ENCODE results near the gene WDHD1.
"Not testable (repeated sequence)": the region's sequence is repeated elsewhere in the genome, so short reads cannot be mapped to it uniquely, and the experiment has no call there.

WDHD1 gene, protein sequence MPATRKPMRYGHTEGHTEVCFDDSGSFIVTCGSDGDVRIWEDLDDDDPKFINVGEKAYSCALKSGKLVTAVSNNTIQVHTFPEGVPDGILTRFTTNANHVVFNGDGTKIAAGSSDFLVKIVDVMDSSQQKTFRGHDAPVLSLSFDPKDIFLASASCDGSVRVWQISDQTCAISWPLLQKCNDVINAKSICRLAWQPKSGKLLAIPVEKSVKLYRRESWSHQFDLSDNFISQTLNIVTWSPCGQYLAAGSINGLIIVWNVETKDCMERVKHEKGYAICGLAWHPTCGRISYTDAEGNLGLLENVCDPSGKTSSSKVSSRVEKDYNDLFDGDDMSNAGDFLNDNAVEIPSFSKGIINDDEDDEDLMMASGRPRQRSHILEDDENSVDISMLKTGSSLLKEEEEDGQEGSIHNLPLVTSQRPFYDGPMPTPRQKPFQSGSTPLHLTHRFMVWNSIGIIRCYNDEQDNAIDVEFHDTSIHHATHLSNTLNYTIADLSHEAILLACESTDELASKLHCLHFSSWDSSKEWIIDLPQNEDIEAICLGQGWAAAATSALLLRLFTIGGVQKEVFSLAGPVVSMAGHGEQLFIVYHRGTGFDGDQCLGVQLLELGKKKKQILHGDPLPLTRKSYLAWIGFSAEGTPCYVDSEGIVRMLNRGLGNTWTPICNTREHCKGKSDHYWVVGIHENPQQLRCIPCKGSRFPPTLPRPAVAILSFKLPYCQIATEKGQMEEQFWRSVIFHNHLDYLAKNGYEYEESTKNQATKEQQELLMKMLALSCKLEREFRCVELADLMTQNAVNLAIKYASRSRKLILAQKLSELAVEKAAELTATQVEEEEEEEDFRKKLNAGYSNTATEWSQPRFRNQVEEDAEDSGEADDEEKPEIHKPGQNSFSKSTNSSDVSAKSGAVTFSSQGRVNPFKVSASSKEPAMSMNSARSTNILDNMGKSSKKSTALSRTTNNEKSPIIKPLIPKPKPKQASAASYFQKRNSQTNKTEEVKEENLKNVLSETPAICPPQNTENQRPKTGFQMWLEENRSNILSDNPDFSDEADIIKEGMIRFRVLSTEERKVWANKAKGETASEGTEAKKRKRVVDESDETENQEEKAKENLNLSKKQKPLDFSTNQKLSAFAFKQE

DNA sequence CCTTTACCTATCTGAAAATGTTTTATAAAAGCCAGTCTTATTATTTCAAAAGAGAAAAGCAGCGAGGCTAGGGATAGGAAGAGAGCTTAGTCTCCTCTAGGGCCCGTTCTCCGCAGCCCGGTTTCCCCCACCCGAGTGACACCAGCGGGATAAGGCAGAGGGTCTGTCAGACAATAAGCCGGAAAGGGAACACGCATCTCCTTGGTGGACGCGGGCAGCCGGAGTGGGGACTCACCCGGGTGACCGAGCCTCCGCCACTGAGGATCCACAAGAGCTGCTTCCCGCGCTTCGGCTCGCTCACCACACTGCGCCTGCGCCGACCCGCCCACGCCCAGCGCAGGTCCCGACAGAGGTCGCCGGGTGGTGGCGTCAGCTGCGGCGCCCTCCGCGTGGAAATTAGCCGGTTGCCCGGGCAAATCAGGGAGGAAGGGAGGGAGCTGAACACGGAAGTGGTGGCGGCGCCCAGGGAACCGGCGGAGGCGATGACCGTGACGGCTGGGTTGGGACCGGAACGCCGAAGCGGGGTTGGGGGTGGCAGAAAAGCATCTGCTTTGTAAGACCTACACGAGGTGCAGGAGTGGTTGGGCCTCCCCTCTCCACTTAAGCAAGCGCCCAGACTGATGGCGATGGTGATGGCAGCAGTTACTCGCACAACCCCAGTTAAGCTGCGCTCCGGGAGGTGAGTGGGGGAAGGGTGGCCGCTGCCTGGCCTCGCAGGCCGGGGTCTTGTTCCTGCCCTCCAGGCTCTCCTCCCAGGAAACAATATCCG is at the start of gene WDHD1, which contains the start of gene SOCS4:
Gene WDHD1, minus strand, starts transcription at position 307 of the 769 bp plus-strand sequence. CDS start 312 bp downstream, outside the sequence.
Gene SOCS4, plus strand, starts transcription at position 444 of the 769 bp plus-strand sequence. CDS start 15,806 bp downstream, outside the sequence.
- peak; percentile 90 for DNase-seq

DNA sequence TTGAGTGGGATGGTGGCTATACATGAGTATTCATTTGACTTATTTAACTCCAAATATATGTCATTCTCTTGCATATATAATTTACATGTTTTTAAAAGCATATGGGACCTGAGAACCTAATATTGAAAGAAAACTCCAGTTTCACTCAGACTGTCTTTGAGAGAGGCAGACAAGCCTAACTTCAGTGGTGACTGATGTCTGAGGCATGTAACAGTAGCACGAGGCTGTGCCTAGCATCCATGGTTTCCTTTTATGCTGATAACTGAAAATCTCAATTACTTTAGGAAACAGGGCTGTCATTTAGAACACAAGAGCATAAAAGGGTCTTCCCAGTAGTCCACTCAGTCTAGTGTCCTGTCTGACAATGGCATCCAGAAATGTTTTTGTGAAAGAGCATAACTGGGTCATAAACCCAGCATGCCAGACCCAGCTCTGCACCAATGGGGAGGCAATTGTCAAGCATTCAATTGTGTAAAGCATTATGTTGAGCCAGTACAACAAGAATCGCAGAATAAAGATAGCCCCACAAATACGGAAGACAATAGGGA is 48.8 kb upstream of the WDHD1 start:
- DNase-seq, result no peak

DNA sequence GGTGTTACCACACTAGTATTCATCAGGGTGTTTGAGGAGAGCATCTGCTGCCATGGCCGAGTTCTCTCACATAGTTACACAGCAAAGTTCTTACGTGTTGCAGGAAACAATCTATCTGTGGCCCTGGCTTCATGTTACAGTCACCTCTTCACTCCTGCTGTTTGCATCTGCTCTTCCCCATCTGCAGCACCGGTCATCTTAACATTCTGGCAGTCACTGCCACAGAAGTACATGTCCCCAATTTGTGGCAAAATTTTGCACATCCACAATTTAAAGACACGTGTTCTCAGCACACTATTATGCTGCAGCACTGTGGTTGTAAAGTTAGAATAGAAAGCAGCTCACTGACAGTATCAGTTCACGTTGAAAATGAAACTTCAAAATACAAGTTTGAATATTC is 47.8 kb upstream of the WDHD1 start:
- no peak for DNase-seq

DNA sequence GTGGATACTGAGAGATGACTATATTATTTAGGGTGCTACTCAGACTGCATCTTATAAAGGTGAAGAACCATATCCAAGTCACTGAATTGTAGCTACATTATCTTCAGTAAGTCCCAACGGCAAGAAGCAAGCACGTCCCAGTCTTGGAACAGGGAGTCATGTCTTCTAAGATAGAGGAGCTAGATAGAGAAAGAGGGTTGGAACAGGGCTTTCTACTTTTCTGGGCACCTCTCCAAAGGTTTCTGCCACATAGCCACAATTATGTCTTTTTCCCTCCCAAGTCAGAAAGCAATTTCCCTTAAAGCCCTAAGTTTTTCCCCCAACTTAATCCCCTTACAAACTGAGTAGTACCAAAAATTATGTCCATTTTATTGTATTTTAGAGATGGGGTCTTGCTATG is 47.0 kb upstream of the WDHD1 start:
- no peak for DNase-seq

DNA sequence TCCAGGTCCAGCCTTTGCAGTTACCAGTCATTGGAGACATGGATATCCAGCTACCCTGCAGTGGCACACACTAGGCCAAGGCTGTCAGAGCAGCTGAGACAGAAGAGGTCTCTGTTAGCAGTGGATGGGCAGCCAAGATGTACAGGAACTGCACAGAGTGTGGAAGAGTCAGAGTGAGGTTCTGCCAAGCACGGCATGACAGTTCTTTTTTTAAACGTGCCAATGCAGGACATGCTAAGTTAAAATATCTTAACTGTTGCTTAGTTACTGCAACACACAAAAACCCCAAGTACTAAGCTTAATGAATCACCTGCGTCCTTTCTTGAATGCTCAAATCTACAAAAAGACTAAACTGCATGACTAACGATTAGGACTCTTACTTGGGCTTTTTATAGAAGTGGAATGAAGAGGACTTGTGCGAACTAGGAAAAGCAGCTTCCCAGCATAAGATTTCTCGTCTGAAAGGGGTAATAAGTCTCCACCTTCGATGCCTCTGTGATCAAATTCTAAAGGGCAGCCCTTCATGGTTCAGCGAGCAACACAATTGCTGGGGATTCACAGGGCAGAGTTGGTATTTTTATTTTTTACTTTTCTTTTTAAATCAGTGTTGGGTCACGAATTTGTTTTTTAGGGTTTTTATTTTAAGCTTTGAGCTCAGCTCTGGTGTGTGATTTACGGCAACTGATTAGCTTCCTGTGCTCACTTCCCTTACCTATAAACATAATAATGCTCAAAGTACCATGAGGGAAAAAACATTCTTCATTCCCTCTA is 45.2 kb upstream of the WDHD1 start:
- no peak for DNase-seq

DNA sequence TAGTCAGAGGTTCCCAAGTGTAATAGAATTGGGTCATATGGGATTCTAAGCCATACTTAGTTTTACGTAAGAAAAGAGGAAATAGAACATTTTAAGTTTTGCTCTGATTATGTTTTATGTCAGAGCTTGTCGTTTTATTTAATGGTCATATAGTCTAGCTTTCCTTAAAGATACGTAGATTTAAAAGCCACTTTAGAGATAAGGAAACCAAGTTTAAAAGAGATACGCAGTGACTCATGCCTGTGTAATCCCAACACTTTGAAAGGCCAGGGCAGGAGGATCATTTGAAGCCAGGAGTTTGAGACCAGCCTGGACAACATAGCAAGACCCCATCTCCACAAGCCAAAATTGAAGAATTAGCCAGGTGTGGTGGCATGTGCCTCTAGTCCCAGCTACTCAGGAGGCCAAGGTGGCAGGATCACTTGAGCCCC is 44.1 kb upstream of the WDHD1 start:
- DNase-seq, result no peak

DNA sequence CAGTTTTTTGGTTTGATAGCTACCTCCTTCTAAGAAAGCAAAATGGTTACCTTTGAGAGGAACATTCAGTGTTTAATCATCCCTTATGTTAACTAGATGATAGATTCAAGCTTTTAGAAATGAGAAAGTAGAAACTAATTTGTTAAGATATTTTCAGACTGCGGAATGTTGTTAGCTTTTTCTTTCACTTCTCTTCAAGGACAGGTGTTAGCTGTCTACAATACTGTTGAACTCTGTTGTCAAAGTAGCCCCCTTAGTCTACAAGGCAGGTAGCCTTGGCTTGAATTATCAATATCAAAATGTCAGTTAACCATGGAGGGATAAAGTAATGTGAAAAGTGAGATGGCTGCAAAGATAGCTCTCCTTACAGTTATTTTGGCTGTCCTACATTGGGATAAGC is 39.3 kb upstream of the WDHD1 start:
- no peak for DNase-seq

DNA sequence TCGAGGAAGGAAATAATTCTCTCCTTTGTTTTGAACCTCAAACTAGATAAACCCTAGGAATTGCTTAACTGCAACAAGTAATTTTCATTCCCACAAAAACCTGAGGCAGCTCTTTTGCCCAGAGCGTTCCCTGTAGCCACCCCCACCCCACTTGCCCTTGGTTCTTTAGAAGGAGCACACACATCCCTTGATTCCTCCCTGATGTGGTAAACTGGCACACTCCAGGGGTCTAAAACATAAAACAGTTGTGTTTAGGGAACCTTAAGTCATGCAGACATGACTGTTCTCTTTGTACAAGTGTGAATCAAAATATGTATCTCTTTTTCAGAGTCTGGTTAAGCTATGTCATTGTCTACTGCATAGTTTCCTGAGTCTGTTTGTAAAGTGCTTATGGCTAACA is 38.5 kb upstream of the WDHD1 start:
- no peak for DNase-seq

DNA sequence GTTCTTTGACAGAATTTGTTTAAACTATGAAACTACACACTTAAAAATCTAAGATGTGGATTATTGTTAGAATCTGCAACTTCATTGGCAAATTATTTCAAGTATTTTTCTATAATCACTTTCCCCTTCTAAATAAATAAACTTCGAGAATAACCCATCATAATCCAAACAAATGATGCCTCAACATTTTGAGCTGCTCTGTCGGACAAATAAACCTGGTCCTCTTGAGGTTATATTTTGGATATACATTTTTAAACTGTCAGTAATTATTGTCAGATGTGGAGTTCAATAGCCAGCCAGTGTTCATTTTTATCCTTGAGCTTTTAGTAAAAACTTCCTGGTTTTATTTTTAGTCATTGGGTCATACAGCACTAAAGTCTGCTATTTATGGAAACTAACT is 38.0 kb upstream of the WDHD1 start:
- DNase-seq, result not testable (repeated sequence)

DNA sequence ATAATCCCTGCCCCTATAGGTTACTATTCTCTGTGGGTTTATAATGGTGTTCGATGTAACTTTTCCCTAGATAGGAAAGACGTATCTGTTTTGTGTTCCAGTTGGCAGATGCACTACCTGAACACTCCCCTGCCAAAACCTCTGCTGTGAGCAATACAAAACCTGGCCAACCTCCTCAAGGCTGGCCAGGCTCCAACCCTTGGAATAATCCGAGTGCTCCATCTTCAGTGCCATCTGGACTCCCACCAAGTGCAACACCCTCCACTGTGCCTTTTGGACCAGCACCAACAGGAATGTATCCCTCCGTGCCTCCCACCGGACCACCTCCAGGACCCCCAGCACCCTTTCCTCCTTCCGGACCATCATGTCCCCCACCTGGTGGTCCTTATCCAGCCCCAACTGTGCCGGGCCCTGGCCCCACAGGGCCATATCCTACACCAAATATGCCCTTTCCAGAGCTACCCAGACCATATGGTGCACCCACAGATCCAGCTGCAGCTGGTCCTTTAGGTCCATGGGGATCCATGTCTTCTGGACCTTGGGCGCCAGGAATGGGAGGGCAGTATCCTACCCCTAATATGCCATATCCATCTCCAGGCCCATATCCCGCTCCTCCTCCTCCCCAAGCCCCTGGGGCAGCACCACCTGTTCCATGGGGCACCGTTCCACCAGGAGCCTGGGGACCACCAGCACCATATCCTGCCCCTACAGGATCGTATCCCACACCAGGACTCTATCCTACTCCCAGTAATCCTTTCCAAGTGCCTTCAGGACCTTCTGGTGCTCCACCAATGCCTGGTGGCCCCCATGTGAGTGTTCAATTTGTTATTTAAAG is 35.8 kb upstream of the WDHD1 start:
- DNase-seq, result no peak

DNA sequence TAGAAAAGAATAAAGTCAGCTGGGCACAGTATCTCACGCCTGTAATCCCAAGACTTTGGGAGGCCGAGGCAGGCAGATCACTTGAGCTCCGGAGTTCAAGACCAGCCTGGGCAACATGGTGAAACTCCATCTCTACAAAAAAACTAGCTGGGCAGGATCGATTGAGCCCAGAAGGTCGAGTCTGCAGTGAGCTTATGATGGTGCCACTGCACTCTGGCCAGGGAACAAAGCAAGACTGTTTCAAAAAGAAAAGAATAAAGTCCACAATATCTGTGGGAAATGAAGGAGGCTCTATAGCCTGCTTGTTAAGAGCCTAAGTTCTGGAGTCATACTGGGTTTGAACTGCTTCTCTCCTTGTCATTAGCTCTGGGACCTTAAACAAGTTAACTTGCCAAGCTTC is 32.4 kb upstream of the WDHD1 start:
- DNase-seq, result no peak

DNA sequence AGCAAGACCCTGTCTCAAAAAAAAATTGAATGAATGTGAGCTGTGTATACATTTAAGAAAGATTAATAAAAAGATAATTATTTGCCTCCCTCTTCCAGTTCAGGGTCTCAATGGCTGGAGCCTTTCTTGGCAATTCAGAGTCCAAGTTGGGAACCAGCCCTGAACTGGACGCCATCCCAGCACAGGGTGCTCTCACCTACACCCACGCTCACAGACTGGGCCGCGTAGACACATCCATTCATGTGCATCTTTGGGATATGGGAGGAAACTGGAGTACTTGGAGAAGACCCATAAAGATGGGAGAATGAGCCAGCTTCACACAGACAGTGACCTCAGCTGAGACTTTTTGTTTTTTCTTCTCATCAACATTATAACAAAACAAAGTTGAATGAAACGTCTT is 31.0 kb upstream of the WDHD1 start:
- DNase-seq, result no peak

DNA sequence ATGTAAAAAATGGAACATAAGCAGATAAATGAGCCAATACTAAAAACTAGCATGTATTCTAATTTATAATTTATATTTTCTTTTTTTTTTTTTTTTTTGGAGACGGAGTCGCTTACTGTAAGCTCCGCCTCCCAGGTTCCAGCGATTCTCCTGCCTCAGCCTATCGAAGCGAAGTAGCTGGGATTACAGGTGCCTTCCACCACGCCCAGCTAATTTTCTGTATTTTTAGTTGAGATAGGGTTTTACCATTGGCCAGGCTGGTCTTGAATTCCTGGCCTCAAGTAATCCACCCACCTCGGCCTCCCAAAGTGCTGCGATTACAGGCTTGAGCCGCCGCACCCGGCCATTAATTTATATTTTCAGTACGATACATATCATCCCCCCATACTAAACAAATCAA is 27.2 kb upstream of the WDHD1 start:
- no peak for DNase-seq

DNA sequence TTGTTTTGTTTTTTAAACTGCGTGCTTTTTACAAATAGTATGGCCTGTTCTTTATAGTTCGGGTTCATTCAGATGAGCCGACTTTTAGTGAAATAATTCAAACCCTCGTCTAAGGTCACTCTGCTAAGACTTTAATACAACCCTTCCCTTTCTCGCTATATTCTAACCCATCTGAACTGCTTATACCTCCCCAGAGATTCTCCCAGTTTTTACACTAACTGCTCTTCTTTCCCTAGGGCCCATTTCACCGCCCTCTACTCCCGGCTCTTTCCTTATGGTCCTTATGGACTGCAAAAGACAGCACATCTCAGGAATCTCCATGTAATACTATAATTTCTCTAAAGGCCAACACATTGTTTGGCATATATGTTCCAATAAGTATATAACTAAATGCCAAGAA is 26.6 kb upstream of the WDHD1 start:
- no peak for DNase-seq

DNA sequence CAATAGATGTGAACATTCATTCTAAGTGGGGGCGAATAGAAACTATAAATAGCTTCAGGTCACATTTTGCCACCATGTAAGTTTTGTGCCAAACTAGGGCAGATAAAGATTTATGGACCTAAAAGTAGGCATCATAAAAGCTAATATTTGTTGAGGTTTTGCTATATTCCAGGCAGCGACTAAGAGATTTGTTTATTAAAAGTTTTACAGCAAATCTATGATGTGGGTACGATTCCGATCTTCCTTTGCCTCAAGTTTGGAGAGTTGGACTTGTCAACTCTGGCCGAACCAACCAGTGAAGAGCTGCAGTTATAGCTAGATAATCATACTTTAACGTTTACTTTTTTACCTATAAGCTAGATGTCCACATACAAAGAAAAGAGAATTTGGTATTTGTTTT is 26.1 kb upstream of the WDHD1 start:
- DNase-seq, result no peak

DNA sequence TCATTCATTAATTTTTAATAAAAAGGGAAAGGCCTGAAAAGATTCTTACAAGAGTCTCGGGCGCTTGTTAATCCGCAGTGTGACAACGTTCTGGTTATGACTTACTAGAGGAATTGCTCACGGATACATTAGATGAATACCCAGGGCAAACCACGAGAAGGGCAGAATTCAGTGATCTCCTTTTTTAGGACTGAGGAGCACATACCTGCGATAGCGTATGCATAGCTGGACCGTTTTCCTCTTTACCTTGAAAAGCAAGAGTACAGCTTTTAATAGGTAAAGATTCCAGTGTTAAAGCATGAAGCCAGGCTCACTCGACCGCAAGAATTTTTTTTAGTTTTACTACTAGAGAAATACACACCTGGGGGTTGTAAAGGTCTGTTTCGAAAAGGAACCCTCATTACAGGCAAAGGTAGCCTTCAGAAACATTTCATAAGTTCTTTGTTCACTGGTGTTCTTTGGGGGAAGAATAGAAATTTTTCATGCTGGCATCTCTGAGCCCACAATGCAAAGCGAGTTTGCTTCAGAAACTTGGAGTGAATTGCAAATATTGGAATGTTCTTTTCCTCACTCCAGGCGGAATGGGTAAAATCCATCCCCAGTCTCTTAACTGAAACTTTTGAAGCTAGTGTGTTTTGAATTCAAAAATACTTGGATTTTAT is 25.5 kb upstream of the WDHD1 start:
- no peak for DNase-seq

DNA sequence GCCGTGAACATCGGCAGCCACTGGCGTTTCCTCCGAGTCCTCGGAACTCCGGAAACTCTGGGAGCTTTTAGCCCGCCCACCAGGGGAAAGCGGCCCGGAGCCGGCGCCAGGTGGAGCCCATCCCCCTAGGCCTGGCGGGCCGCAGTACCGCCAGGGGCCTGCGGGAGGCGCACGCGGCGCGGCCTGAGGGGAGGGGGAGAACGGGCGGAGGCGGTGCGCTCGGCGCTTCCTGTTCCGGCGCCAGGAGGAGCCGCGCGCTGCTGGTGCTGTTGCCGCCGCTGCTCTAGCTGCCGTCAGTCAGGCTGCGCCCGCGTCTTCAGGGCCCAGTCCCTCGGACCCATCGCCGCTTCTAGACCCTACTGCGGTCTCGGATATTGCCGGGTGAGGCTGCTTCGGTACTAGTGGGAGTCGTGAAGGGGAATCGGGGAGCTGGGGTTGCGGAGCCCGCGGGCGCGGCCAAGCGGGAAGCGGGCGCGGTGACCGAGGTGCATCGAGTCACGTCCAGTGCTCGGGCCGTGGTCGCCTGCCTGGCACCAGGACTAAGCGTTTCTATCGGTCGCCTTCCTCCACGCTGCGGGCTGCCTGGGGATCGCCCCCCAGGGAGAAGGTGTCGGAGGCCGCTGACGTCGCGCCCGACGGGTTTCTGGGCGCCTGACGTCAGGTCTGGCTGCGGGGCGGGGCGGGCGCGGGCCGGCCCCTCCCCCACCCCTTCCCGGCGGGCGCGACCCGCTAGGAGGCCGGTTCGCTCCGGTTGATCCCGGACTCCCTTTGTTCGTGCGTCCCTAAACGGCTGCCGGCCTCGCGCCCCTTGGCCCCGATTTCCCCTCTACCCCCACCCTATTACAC is 24.7 kb upstream of the WDHD1 start, which contains the start of gene MAPK1IP1L:
Gene MAPK1IP1L, plus strand, starts transcription at position 225 of the 846 bp plus-strand sequence. CDS start 10,037 bp downstream, outside the sequence.
- DNase-seq, result peak; percentile 85

DNA sequence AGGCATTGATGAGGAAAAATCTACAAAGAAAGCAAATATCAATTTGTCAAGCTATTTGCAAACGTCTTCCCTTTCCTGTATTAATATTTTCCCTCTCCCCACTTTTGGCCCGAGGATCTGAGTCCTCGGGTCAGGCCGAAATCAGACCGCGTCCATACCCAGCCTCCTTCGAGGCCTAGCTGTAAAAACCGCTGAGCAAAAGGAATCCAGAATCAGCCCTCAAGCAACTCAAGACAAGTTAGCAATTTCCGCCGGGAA is 24.2 kb upstream of the WDHD1 start:
- DNase-seq, result no peak

DNA sequence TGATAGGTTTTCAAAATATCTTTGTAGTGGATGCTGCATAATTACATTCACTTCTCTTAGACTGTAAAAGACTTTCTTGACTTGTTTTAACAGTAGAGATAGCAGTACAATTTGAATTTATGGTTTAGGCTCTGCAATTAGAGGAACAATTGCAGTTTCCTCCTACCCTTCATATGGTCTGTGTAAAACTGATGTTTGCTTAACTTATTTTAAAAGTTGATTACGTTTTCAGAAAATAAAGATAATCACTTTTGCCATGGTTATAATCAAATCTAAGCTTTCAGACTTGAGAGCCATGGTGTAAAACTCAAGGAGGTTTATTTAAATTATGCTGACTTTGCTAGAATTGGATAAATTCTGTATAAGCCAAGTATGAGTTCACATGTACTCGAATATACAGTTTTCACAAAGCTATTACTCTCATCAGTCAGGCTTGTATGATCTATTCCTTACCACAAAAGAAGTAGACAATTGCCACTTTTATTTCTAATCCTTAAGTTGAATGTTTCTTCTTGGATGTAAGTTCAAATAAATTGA is 22.1 kb upstream of the WDHD1 start:
- no peak for DNase-seq

Data from NCI-H526 treated with DMSO at 0.1 percent for 48 hours (cell line).